Measurements from ENCODE around the gene RTTN.
"Not testable (repeated sequence)": the region's sequence is repeated elsewhere in the genome, so short reads cannot be mapped to it uniquely, and the experiment has no call there.

Gene RTTN

GRCh38 chr18:70205421-70206397 lies at the start of gene RTTN:
TSS of gene RTTN (minus strand) at chr18:70205687. CDS start at chr18:70205658, 29 bp downstream.
- peak; percentile 83 for DNase-seq (ENCODE audit: low read depth)

- DNase-seq (ENCODE audit: low read depth): no peak
Observed at GRCh38 chr18:70250781-70251180, 45.3 kb upstream of the RTTN start.

GRCh38 chr18:70249861-70250260 lies 44.4 kb upstream of the RTTN start:
- not testable (repeated sequence) for DNase-seq (ENCODE audit: low read depth)

- DNase-seq (ENCODE audit: low read depth): no peak
Observed at GRCh38 chr18:70249118-70249517, 43.6 kb upstream of the RTTN start.

- DNase-seq (ENCODE audit: low read depth): no peak
Observed at GRCh38 chr18:70246061-70246466, 40.6 kb upstream of the RTTN start.

- DNase-seq (ENCODE audit: low read depth): no peak
Observed at GRCh38 chr18:70243131-70243929, 37.8 kb upstream of the RTTN start.

- DNase-seq (ENCODE audit: low read depth): not testable (repeated sequence)
Observed at GRCh38 chr18:70236921-70237320, 31.4 kb upstream of the RTTN start.

GRCh38 chr18:70235478-70235877 lies 30.0 kb upstream of the RTTN start:
- no peak for DNase-seq (ENCODE audit: low read depth)

- no peak for DNase-seq (ENCODE audit: low read depth)
Observed at GRCh38 chr18:70234667-70235459, 29.4 kb upstream of the RTTN start.

- DNase-seq (ENCODE audit: low read depth): no peak
Observed at GRCh38 chr18:70233974-70234373, 28.5 kb upstream of the RTTN start.

GRCh38 chr18:70232261-70232660 lies 26.8 kb upstream of the RTTN start:
- DNase-seq (ENCODE audit: low read depth): no peak

- DNase-seq (ENCODE audit: low read depth): no peak
Observed at GRCh38 chr18:70229639-70230038, 24.2 kb upstream of the RTTN start.

- no peak for DNase-seq (ENCODE audit: low read depth)
Observed at GRCh38 chr18:70228536-70228935, 23.0 kb upstream of the RTTN start.

- DNase-seq (ENCODE audit: low read depth): no peak
Observed at GRCh38 chr18:70227438-70227837, 22.0 kb upstream of the RTTN start.

GRCh38 chr18:70221915-70222278 lies 16.4 kb upstream of the RTTN start:
- no peak for DNase-seq (ENCODE audit: low read depth)

GRCh38 chr18:70221156-70221914 lies 15.8 kb upstream of the RTTN start:
- no peak for DNase-seq (ENCODE audit: low read depth)

- DNase-seq (ENCODE audit: low read depth): no peak
Observed at GRCh38 chr18:70220628-70221027, 15.1 kb upstream of the RTTN start.

GRCh38 chr18:70219688-70220087 lies 14.2 kb upstream of the RTTN start:
- no peak for DNase-seq (ENCODE audit: low read depth)

- no peak for DNase-seq (ENCODE audit: low read depth)
Observed at GRCh38 chr18:70216788-70217187, 11.3 kb upstream of the RTTN start.

- DNase-seq (ENCODE audit: low read depth): no peak
Observed at GRCh38 chr18:70207181-70207580, 1.7 kb upstream of the RTTN start.

- DNase-seq (ENCODE audit: low read depth): no peak
Observed at GRCh38 chr18:70200286-70200685, 5.2 kb downstream of the RTTN start.
